Stimulated activated CD4-positive, alpha-beta T cell treated with anti-CD3 and anti-CD28 coated beads, TNF-alpha, amount 100 ng/mL, for 24 hours (primary cell): ENCODE measurements around the gene TAC3.

Experiments used
- DNase-seq, 3 experiments: peaks; one replicate each; pipeline ENCODE4 v3.0.0-alpha.2; 2020; ENCODE audit warnings: low read depth in 3 of 3

Gene TAC3

GRCh38 chr12:57005980-57006808 is 10.1 kb downstream of the TAC3 start, which contains the start of gene ZBTB39:
Gene ZBTB39 (minus strand): TSS chr12:57006546. CDS start chr12:57004917, 1,629 bp downstream.
- peak; percentile 31 to 56 (median 40) for DNase-seq

GRCh38 chr12:57004651-57005050 is 11.7 kb downstream of the TAC3 start:
- no peak for DNase-seq

GRCh38 chr12:57003395-57003794 is 12.9 kb downstream of the TAC3 start:
- DNase-seq: no peak

- peak; percentile 55 to 71 (median 65) for DNase-seq
Observed at GRCh38 chr12:57001448-57001906, 14.9 kb downstream of the TAC3 start.

- DNase-seq: no peak
Observed at GRCh38 chr12:57000393-57000792, 15.9 kb downstream of the TAC3 start.

GRCh38 chr12:56999456-56999855 is 16.9 kb downstream of the TAC3 start:
- no peak for DNase-seq

- peak in 1 of 3 experiments; percentile 58 for DNase-seq
Observed at GRCh38 chr12:56998981-56999380, 17.3 kb downstream of the TAC3 start.

GRCh38 chr12:56998316-56998715 is 18.0 kb downstream of the TAC3 start:
- no peak for DNase-seq

GRCh38 chr12:56996793-56997545 is 19.4 kb downstream of the TAC3 start:
- DNase-seq: no peak

- no peak for DNase-seq
Observed at GRCh38 chr12:56995930-56996496, 20.3 kb downstream of the TAC3 start.

- no peak for DNase-seq
Observed at GRCh38 chr12:56995201-56995929, 21.0 kb downstream of the TAC3 start.

GRCh38 chr12:56994231-56994746 is 22.0 kb downstream of the TAC3 start:
- DNase-seq: no peak

- no peak for DNase-seq
Observed at GRCh38 chr12:56993346-56993745, 23.0 kb downstream of the TAC3 start.

GRCh38 chr12:56991319-56992246 is 24.7 kb downstream of the TAC3 start:
- no peak for DNase-seq

GRCh38 chr12:56990648-56991318 is 25.5 kb downstream of the TAC3 start:
- DNase-seq: no peak

- no peak for DNase-seq
Observed at GRCh38 chr12:56989861-56990610, 26.3 kb downstream of the TAC3 start.

GRCh38 chr12:56988207-56988739 is 28.1 kb downstream of the TAC3 start:
- no peak for DNase-seq

- peak in 2 of 3 experiments; percentile 59 to 76 for DNase-seq
Observed at GRCh38 chr12:56987551-56988053, 28.7 kb downstream of the TAC3 start.

- no peak for DNase-seq
Observed at GRCh38 chr12:56987011-56987410, 29.3 kb downstream of the TAC3 start.
